ENCODE measurements around the gene PLXNA3. TPM values are rescaled to one million over a fixed set of nuclear protein-coding genes. Genes with fewer than 3 reads are reported as not detected.
A peak's percentile ranks its signal among the peaks of the same experiment; 100 is the strongest.

Gene PLXNA3
- total RNA-seq, 2 experiments from 2014 or later: 35.1 to 38.1 TPM

- Mint-ChIP-seq H3K27me3 (no peaks in the 10 kb centered on the region), H3K4me3 (peak overlapping the region; percentile 72), H3K9me3 (no peaks in the 10 kb centered on the region), H3K36me3 (ENCODE audit: low read depth) (peaks cover 19% of the 10 kb centered on the region), H3K27ac (peak overlapping the region; percentile 36), H3K4me1 (ENCODE audit: low read depth) (peaks cover 11% of the 10 kb centered on the region)
- ChIA-PET POLR2A (interaction anchor here (0.8 kb wide), 1 partner anchor 62 kb away, joined by 3 read pairs; the partner anchor contains the start of gene RPL10), CTCF (interaction anchor here (0.6 kb wide), 1 partner anchor 36 kb away, joined by 3 read pairs; no protein-coding TSS in a partner anchor)
- no peak overlapping the region for H3K4me3 ChIP-seq (ENCODE audit: low read length)
- no peak for TF ChIP-seq CTCF (IDR thresholded peaks at IDR 0.05)
- DNase-seq (no peak), ATAC-seq (ENCODE audit: poor library complexity) (no peak)
- H3K36me3 ChIP-seq (ENCODE audit: insufficient read depth, low read length): peaks cover 32% of the 10 kb centered on the region
- H3K9me3 ChIP-seq (ENCODE audit: control insufficient read depth in 1 of 2, insufficient read depth in 1 of 2, low read length in 2 of 2): no peaks in the 10 kb centered on the region
- intact Hi-C loops (cut with DNase I, micrococcal nuclease): no loop called here
- H3K4me1 ChIP-seq (ENCODE audit: insufficient read depth, low read length): peaks cover 23% of the 10 kb centered on the region
- no peak overlapping the region for H3K27ac ChIP-seq (ENCODE audit: low read depth in 1 of 2, low read length in 2 of 2)
- no peaks in the 10 kb centered on the region for H3K27me3 ChIP-seq (ENCODE audit: control insufficient read depth in 1 of 2, insufficient read depth in 2 of 2, low read length in 2 of 2)
Measured at GRCh38 chrX:154460326-154460725, 2.2 kb downstream of the PLXNA3 start.

GRCh38 chrX:154462396-154462795 lies 4.3 kb downstream of the PLXNA3 start:
- Histone ChIP-seq H3K36me3 (ENCODE audit: insufficient read depth, low read length) (peaks cover 48% of the 10 kb centered on the region), H3K27me3 (ENCODE audit: control insufficient read depth in 1 of 2, insufficient read depth in 2 of 2, low read length in 2 of 2) (no peaks in the 10 kb centered on the region), H3K4me1 (ENCODE audit: insufficient read depth, low read length) (peaks cover 19% of the 10 kb centered on the region), H3K9me3 (ENCODE audit: control insufficient read depth in 1 of 2, insufficient read depth in 1 of 2, low read length in 2 of 2) (no peaks in the 10 kb centered on the region), H3K4me3 (ENCODE audit: low read length) (no peak overlapping the region), H3K27ac (ENCODE audit: low read depth in 1 of 2, low read length in 2 of 2) (no peak overlapping the region)
- no peaks in the 10 kb centered on the region for H3K9me3 Mint-ChIP-seq
- no peak overlapping the region for H3K27ac Mint-ChIP-seq
- ChIA-PET POLR2A (no interaction called here), CTCF (no interaction called here)
- no peak for TF ChIP-seq CTCF (IDR thresholded peaks at IDR 0.05)
- no peaks in the 10 kb centered on the region for H3K27me3 Mint-ChIP-seq
- DNase-seq (no peak), ATAC-seq (ENCODE audit: poor library complexity) (no peak)
- peaks cover 7% of the 10 kb centered on the region for H3K4me1 Mint-ChIP-seq (ENCODE audit: low read depth)
- H3K36me3 Mint-ChIP-seq (ENCODE audit: low read depth): peaks cover 16% of the 10 kb centered on the region
- H3K4me3 Mint-ChIP-seq: no peak overlapping the region
- intact Hi-C loops (cut with DNase I, micrococcal nuclease): no loop called here

GRCh38 chrX:154463611-154464220 lies 5.6 kb downstream of the PLXNA3 start:
- no peak overlapping the region for H3K4me3 ChIP-seq (ENCODE audit: low read length)
- peaks cover 59% of the 10 kb centered on the region for H3K36me3 ChIP-seq (ENCODE audit: insufficient read depth, low read length)
- Mint-ChIP-seq H3K27me3 (no peaks in the 10 kb centered on the region), H3K4me3 (no peak overlapping the region), H3K27ac (no peak overlapping the region), H3K4me1 (ENCODE audit: low read depth) (peaks cover 6% of the 10 kb centered on the region), H3K9me3 (no peaks in the 10 kb centered on the region), H3K36me3 (ENCODE audit: low read depth) (peaks cover 17% of the 10 kb centered on the region)
- no peak for TF ChIP-seq CTCF (IDR thresholded peaks at IDR 0.05)
- ChIA-PET POLR2A (no interaction called here), CTCF (no interaction called here)
- no peak overlapping the region for H3K27ac ChIP-seq (ENCODE audit: low read depth in 1 of 2, low read length in 2 of 2)
- intact Hi-C loops (cut with DNase I, micrococcal nuclease): no loop called here
- H3K9me3 ChIP-seq (ENCODE audit: control insufficient read depth in 1 of 2, insufficient read depth in 1 of 2, low read length in 2 of 2): no peaks in the 10 kb centered on the region
- H3K4me1 ChIP-seq (ENCODE audit: insufficient read depth, low read length): peaks cover 15% of the 10 kb centered on the region
- no peak for DNase-seq
- no peaks in the 10 kb centered on the region for H3K27me3 ChIP-seq (ENCODE audit: control insufficient read depth in 1 of 2, insufficient read depth in 2 of 2, low read length in 2 of 2)
- ATAC-seq (ENCODE audit: poor library complexity): no peak
